ENCODE results near the gene CHIT1.
"Not testable (repeated sequence)": the region's sequence is repeated elsewhere in the genome, so short reads cannot be mapped to it uniquely, and the experiment has no call there.

Gene CHIT1

DNA sequence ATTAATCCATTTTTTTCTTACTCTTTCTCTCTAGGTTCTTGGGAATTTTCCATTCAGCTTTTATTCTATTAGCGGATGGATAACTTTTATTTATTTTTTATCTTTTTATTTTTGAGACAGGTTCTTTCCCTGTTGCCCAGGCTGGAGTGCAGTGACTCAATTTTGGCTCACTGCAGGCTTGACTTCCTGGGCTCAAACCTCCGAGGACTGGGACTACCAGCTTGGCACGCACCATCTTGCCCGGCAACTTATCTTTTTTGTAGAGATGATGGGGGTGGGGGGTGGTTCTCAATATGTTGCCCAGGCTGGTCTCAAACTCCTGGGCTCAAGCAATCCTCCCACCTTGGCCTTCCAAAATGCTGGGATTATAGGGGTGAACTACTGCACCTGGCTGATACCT lies 36.1 kb upstream of the CHIT1 start:
- no peak for DNase-seq

DNA sequence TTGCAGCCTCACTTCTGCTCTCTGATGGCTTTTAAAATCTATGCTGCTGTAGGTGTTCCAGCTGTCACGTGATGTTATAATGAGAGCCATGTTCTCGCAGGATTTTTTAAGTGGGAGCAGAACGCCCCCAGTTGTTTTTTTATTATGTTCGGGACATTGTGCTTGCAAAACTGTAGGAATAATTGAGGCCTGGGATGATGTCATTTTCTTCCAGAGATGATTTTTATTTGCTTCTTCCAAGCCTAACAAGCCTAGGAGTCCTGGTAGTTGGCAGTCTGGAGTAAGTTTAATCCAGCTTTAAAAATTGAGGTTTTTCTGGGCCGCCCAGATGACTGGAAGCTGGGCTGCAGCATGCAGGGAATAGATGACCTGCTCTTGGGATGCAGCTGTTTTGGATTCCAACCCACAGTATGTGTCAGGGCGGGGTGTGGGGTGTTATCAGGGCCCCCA lies 34.6 kb upstream of the CHIT1 start:
- no peak for DNase-seq

- DNase-seq = no peak
Measured at GRCh38 chr1:203263496-203263895, 34.0 kb upstream of the CHIT1 start.

DNA sequence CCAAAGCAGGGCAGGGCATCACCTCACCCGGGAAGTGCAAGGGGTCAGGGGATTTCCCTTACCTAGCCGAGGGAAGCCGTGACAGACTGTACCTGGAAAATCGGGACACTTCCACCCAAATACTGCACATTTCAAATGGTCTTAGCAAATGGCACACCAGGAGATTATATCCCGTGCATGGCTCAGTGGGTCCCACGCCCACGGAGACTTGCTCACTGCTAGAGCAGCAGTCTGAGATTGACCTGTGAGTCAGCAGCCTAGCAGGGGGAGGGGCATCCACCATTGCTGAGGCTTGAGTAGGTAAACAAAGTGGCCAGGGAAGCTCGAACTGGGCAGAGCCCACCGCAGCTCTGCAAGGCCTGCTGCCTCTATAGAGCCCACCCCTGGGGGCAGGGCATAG lies 27.2 kb upstream of the CHIT1 start:
- DNase-seq = not testable (repeated sequence)

DNA sequence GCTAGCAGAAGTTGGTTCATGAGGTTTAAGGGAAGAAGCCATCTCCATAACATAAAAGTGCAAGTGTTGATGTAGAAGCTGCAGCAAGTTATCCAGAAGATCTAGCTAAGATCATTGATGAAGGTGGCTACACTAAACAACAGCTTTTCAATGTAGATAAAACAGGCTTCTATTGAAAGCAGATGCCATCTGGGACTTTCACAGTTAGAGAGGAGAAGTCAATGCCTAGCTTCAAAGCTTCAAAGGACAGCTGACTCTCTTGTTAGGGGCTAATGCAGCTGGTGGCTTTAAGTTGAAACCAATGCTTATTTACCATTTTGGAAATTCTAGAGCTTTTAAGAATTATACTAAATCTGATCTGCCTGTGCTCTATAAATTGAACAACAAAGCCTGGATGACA lies 25.3 kb upstream of the CHIT1 start:
- DNase-seq = not testable (repeated sequence)

- no peak for DNase-seq
Measured at GRCh38 chr1:203252678-203253077, 23.2 kb upstream of the CHIT1 start.

DNA sequence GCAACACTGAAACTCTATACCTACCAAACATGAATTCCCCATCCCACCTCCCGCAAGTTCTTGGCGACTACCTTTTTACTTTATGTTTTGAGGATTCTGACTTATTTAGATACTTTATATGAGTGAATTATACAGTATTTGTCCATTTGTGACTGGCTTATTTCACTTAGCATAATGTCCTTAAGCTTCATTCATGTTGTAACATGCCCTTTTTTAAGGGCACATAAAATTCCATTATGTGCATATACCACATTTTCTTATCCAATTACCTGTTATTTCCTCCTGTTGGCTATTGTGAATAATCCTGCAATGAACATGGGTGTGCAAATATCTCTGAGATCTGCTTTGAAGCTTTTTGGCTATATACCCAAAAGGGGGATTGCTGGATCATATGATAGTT lies 22.0 kb upstream of the CHIT1 start:
- no peak for DNase-seq

DNA sequence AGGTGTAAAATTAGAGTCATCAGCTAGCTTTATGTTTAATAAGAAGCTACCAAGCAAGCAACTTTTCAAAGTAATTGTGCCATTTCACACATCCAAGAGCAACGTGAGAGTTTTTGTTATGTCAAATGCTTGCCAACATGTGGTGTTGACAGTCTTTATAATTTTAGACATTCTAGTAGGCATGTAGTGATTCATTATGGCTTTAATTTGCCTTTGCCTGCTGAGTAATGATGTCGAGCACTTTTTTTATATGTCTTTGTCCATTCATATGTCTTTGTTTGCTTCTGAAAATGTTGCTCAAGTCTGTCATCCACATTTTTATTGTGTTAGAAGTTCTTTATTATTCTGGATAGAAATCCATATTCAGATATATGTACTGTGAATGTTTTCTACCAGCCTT lies 21.4 kb upstream of the CHIT1 start:
- DNase-seq = no peak

DNA sequence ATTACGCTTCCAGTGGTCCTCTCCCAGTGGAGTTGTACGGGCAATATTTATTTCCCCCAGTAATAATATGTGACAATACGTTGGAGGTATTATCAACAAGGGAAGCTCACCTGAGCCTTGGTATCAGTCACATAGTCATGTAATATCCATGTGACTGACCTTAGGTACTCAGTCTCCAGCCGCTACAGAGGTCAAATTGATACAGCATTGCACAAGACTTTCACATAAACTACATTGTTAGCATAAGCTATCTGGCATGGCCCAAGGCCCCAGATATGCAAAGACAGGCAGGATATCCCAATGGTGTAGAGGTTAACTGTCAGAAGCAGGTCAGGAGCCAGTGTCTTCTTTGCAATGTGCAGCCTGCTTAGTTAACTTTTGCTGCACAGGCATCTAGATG lies 15.3 kb upstream of the CHIT1 start:
- no peak for DNase-seq

DNA sequence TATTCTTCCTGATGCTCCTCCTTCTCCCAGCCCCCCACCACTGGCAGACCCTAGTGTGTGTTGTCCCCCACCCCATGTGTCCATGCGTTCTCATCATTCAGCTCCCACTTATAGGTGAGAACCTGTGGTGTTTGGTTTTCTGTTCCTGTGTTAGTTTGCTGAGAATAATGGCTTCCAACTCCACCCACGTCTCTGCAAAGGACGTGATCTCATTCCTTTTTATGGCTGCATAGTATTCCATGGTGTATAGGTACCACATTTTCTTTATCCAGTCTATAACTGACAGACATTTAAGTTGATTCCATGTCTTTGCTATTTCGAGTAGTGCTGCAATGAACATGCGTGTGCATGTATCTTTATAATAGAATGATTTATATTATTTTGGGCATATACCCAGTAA lies 12.2 kb upstream of the CHIT1 start:
- not testable (repeated sequence) for DNase-seq

GRCh38 chr1:203239526-203240305 lies 10.2 kb upstream of the CHIT1 start:
- peak in 1 of 14 donors; percentile 28 for DNase-seq

GRCh38 chr1:203239081-203239480 lies 9.6 kb upstream of the CHIT1 start:
- no peak for DNase-seq

GRCh38 chr1:203238535-203238934 lies 9.1 kb upstream of the CHIT1 start:
- no peak for DNase-seq

DNA sequence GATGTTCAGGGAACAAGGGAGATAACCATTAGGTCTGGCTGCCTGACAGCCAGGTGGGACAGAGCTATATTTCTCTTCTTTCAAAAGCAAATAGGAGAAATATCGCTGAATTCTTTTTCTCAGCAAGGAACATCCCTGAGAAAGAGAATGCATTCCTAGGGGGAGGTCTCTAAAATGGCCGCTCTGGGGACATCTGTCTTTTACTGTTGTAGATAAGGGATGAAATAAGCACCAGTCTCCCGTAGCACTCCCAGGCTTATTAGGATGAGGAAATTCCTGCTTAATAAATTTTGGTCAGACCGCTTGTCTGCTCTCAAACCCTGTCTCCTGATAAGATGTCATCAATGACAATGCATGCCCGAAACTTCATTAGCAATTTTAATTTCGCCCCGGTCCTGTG lies 5.4 kb upstream of the CHIT1 start:
- DNase-seq = not testable (repeated sequence)

DNA sequence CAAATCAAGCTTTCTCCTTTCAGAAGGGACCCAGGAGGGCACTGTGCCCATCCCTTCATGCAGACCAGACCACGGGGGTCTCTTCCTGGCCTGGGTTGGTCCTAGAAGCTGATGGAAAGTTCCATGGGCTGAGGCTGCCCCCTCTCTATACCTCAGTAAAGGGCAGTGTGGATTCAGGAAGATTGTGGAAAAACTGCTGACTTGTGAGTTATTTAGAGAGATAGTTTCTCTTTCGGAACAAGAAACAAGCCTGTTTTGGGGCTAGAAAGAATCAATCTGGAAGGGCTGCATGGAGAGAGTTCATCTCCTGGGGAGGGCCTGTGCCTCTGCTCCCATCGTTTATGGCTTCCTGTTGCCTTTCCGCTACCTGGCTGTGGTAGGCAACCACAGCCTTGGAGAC lies 803 bp downstream of the CHIT1 start:
- DNase-seq = no peak

DNA sequence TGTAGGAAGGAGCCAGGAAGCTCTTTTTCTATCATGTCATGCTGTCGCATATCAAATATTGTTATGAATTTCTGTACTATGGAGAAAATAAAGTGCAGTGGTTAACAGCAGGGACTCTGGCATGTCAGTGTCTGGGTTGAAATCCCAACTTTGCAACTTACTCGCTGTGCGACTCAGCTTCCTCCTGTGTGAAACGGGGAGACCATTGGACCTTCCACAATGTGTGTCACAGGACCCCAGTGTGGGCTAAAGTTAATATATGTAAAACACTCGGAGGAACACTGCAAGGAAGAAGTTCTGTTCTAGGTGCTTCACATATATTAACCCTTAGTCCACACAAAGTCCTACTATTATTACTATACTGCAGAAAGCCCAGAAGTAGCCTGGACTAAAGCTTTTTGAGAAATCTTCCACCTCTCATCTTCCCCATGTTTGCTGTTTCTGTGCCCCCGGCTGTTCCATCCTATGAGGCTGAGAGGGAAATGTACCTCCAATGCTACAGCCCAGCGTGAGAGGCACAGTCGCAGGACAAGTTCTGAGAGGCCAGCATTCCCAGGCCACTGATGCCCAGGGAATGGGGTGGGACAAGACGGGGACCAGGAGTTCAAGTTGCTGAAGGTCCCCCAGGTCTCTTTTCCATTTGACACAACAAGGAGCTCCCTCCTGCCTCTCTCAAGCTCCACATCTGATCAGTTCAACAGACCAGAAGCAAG lies 1.9 kb downstream of the CHIT1 start:
- DNase-seq = no peak

DNA sequence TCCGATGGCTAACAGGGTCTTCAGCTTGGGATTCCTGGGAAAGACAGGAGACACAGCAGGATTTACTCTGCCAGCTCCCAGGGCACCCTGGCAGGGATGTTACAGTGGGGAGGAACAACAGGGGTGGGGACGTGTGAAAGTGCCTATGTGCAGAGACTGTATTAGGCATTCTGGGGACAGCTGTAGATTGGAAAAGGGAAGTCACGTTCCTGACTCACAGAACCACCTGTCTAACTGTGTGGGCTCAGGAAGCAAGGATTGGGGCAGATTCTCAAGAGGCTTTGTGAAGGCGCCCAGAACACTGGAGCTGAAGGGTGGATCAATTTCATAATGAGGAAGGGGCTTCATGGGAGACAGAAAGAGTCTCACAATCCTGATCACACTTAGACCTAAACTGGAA lies 4.4 kb downstream of the CHIT1 start:
- DNase-seq = no peak

DNA sequence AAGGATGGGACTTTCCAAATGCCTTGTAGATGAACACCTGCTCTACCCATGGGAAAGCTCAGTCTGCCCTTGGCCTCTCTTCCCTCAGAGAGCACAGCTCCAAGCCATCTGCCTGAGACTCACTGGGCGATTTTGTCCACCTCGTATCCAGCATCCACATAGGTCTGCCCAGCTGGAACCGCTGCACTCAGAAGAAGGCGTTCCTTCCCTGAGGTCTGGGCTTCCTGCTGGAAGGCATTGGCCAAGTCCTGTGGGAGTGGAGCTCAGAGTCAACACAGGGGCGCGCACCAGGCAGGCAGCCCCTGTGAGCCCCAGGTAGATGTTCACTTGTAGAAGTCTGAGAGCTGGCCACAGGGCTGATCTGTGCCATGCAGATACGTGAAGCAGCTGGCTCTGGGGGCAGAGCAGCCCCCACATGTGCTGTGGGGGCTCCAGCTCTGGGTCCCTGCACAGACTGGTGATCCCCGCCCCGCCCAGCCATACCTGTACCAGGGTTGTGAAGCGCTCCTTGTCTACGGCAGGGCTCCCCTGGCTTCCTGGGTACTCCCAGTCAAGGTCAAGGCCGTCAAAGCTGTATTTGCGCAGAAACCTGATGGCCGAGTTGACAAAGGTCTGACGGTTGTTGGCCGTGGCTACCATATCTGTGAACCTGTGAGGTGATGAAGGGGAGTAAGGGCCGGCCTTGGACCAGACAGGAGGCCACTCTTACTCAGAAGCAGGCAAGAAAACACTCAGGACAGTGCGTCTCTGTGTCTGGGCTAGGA lies 6.3 kb downstream of the CHIT1 start:
- no peak for DNase-seq

GRCh38 chr1:203219934-203220333 lies 9.5 kb downstream of the CHIT1 start:
- DNase-seq = no peak

DNA sequence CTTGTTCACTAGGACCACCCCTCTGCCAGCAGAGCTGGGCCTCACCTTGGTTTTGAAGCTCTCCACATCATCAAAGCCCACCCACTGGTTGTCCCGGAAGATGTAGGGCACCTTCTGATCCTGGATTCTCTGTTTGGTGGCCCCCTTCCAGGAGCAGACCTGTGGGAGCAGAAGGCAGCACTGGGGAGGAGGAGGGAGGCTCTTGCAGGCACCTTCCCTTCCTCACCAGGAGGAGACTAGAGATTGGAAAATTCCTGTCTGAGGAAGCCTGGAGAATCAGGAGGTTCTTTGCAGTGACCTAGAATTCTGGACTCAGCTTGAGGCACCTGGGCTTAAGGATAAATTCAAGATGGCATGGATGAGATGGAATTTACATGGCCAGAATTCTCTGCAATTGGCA lies 10.3 kb downstream of the CHIT1 start:
- peak in 1 of 14 donors; percentile 32 for DNase-seq

GRCh38 chr1:203217668-203218067 lies 11.8 kb downstream of the CHIT1 start:
- DNase-seq = no peak

DNA sequence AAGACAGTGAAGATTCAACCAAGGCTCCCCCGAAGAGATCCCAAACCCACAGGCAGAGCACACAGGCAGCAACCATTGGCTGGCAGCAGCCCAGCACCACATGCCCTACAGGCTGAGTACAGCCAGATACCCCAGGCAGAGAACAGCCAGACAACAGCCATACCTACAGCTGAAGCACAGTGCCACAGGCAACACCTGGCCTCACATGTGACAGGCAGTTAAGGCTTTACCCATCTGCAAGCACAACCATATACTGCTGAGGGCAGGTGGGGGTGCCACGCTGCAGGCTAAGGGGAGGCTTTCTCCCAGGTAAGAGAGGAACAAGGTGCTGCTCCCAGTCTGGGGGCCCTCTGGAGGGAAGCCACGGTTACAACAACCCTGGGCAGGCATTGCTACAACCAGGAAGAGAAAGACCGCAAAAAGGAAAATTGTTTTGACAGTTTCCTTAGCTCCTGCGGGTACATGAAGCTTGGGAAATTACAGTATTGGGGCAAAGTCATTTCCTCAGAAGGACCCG lies 12.3 kb downstream of the CHIT1 start:
- DNase-seq = peak in 1 of 14 donors; percentile 57
